IPS DF 6.9 (cell line): ENCODE results near the gene SNX18.

Source experiments
- DNase-seq: peaks from one replicate; pipeline ENCODE4 v3.0.0-alpha.2; 2013; ENCODE audit warnings: low read depth, low spot score
- H3K27ac ChIP-seq: one replicate; pipeline ENCODE4 v1.5.1; 2013; ENCODE audit warnings: low read length, control low read depth
- H3K27me3 ChIP-seq: 2 replicates; pipeline ENCODE4 v1.6.1; 2013; ENCODE audit warnings: mild to moderate bottlenecking, low read length; ENCODE audit not compliant: control insufficient read depth, insufficient read depth
- H3K36me3 ChIP-seq: 2 replicates; pipeline ENCODE4 v1.6.1; 2013; ENCODE audit warnings: low read length; ENCODE audit not compliant: control insufficient read depth, insufficient read depth
- H3K4me1 ChIP-seq: 2 replicates; pipeline ENCODE4 v1.6.1; 2013; ENCODE audit warnings: low read length; ENCODE audit not compliant: control insufficient read depth, insufficient read depth
- H3K4me3 ChIP-seq: 2 replicates; pipeline ENCODE4 v1.5.1; 2013; ENCODE audit warnings: mild to moderate bottlenecking, low read length
- H3K9me3 ChIP-seq: 2 replicates; pipeline ENCODE4 v1.6.1; 2013; ENCODE audit warnings: low read length, inconsistent platforms; ENCODE audit not compliant: control insufficient read depth, insufficient read depth
- WGBS: extraction: QIAGEN DNeasy Blood & Tissue Kit; methylation state at CpG from one replicate; pipeline ENCODE4 v1.1.7; 2013; ENCODE audit warnings: mixed read lengths, missing lambda C conversion rate; ENCODE audit not compliant: insufficient read length, insufficient coverage; 5-methylcytosine and 5-hydroxymethylcytosine counted together

SNX18 gene

GRCh38 chr5:54539001-54539400 lies 21.4 kb downstream of the SNX18 start:
- no CpG with 5 or more reads among the region's 4 CpGs for WGBS
- no peaks in the 10 kb centered on the region for H3K36me3 ChIP-seq
- H3K9me3 ChIP-seq = no peaks in the 10 kb centered on the region

GRCh38 chr5:54540286-54540685 lies 22.7 kb downstream of the SNX18 start:
- no CpG with 5 or more reads among the region's 3 CpGs for WGBS
- Histone ChIP-seq H3K4me3 (no peak overlapping the region), H3K36me3 (no peaks in the 10 kb centered on the region)

More at GRCh38 chr5:54539001-54539400, 21.4 kb downstream of the SNX18 start:
- DNase-seq = no peak
- no peaks in the 10 kb centered on the region for H3K4me1 ChIP-seq
- H3K27ac ChIP-seq = no peak overlapping the region
- no peaks in the 10 kb centered on the region for H3K27me3 ChIP-seq
- no peak overlapping the region for H3K4me3 ChIP-seq

GRCh38 chr5:54541823-54542783 lies 24.5 kb downstream of the SNX18 start:
- Histone ChIP-seq H3K36me3 (no peaks in the 10 kb centered on the region), H3K27ac (no peak overlapping the region), H3K9me3 (no peaks in the 10 kb centered on the region), H3K4me3 (no peak overlapping the region), H3K27me3 (no peaks in the 10 kb centered on the region), H3K4me1 (no peaks in the 10 kb centered on the region)
- no peak for DNase-seq
- no CpG with 5 or more reads among the region's 12 CpGs for WGBS

More at GRCh38 chr5:54540286-54540685, 22.7 kb downstream of the SNX18 start:
- DNase-seq = no peak
- Histone ChIP-seq H3K9me3 (no peaks in the 10 kb centered on the region), H3K27ac (no peak overlapping the region), H3K27me3 (no peaks in the 10 kb centered on the region), H3K4me1 (no peaks in the 10 kb centered on the region)

- Histone ChIP-seq H3K27ac (no peak overlapping the region), H3K4me1 (no peaks in the 10 kb centered on the region), H3K36me3 (no peaks in the 10 kb centered on the region), H3K4me3 (no peak overlapping the region), H3K27me3 (no peaks in the 10 kb centered on the region), H3K9me3 (no peaks in the 10 kb centered on the region)
- no CpG with 5 or more reads among the region's 4 CpGs for WGBS
- no peak for DNase-seq
Measured at GRCh38 chr5:54544044-54544443, 26.5 kb downstream of the SNX18 start.

- no peak overlapping the region for H3K27ac ChIP-seq
- H3K4me1 ChIP-seq = no peaks in the 10 kb centered on the region
- no peak overlapping the region for H3K4me3 ChIP-seq
- DNase-seq = no peak
- no peaks in the 10 kb centered on the region for H3K27me3 ChIP-seq
- no peaks in the 10 kb centered on the region for H3K36me3 ChIP-seq
- no CpG with 5 or more reads among the region's 6 CpGs for WGBS
- no peaks in the 10 kb centered on the region for H3K9me3 ChIP-seq
Measured at GRCh38 chr5:54545796-54546195, 28.2 kb downstream of the SNX18 start.

DNA sequence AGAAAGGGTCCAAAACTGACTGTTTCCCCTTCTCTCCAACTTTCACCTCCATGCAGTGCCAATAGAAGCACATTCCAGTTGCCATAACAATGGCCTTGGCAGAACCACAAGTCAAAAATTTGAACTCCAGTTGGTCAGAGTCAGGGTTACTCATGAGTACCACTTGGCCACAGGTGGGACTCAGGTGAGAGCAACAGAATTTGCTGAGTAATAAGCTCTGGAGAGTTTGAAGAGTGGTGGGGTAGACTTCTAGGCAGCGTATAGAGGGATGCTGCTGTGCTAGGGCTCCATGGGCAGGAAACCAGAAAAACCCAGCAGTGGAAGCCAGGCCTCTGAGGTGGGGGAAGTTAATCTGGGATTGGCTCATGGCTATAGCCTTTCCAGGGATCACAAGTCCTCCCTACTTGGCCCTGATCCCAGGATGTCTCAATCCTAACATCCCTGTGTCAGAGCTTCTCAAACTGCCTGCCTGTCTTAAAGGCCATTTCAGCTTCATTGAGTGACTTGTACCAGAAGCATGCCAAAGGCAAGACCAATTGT lies 30.2 kb downstream of the SNX18 start:
- no peaks in the 10 kb centered on the region for H3K27me3 ChIP-seq
- H3K4me1 ChIP-seq = no peaks in the 10 kb centered on the region
- H3K27ac ChIP-seq = no peak overlapping the region
- WGBS = no CpG with 5 or more reads among the region's 1 CpG
- no peaks in the 10 kb centered on the region for H3K9me3 ChIP-seq
- no peaks in the 10 kb centered on the region for H3K36me3 ChIP-seq
- no peak for DNase-seq
- H3K4me3 ChIP-seq = no peak overlapping the region

DNA sequence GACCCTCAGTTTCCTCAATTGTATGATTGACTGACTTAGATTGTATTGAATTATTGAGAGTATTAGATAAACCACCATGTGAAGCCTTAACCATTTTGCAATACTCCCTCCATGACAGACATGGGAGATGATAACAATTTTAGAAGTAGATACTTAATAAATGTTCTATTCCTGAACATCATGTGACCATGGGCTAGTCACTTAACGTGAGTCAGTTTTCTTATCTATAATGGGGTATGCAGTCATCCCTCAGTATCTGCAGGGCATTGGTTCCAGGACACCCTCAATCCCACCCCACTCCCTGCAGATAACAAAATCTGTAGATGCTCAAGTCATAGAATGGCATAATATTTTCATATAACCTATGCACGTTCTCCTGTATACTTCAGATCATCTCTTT lies 31.0 kb downstream of the SNX18 start:
- Histone ChIP-seq H3K36me3 (no peaks in the 10 kb centered on the region), H3K4me3 (no peak overlapping the region), H3K27me3 (no peaks in the 10 kb centered on the region), H3K27ac (no peak overlapping the region), H3K9me3 (no peaks in the 10 kb centered on the region), H3K4me1 (no peaks in the 10 kb centered on the region)
- no CpG with 5 or more reads among the region's 2 CpGs for WGBS
- DNase-seq = no peak

- Histone ChIP-seq H3K9me3 (no peaks in the 10 kb centered on the region), H3K4me3 (no peak overlapping the region), H3K27me3 (no peaks in the 10 kb centered on the region; the same call in 1 of the 2 replicates), H3K36me3 (no peaks in the 10 kb centered on the region), H3K27ac (no peak overlapping the region), H3K4me1 (no peaks in the 10 kb centered on the region)
- WGBS = no CpG with 5 or more reads among the region's 8 CpGs
- no peak for DNase-seq
Measured at GRCh38 chr5:54551292-54551691, 33.7 kb downstream of the SNX18 start.

DNA sequence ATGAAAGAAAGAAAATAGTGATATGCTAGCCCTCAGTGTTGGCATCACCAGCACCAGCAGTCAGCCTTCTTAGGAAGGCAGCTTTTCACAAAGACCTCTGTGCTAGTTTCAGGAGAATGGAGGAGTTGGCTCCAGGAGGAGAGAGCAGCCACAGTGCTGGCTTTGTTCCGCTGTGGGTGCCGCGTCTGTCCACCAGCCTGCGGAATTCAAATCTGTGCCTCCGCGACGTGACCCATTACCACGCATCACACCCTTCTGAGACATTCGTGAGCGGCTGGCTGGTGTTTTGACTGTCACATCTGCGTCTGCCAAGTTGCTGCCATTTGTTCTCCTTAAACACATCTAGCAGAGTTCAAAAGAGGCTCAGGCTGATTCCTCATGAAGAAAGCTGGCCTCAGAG lies 34.4 kb downstream of the SNX18 start:
- no peak overlapping the region for H3K4me3 ChIP-seq
- WGBS = no CpG with 5 or more reads among the region's 11 CpGs
- H3K27me3 ChIP-seq = no peaks in the 10 kb centered on the region; the same call in 1 of the 2 replicates
- DNase-seq = no peak
- H3K27ac ChIP-seq = no peak overlapping the region
- H3K36me3 ChIP-seq = no peaks in the 10 kb centered on the region
- no peaks in the 10 kb centered on the region for H3K9me3 ChIP-seq
- H3K4me1 ChIP-seq = no peaks in the 10 kb centered on the region

- no peaks in the 10 kb centered on the region; the same call in 1 of the 2 replicates for H3K27me3 ChIP-seq
- DNase-seq = no peak
- H3K9me3 ChIP-seq = no peaks in the 10 kb centered on the region
- no peaks in the 10 kb centered on the region for H3K36me3 ChIP-seq
- no CpG with 5 or more reads among the region's 7 CpGs for WGBS
- H3K4me3 ChIP-seq = no peak overlapping the region
- no peak overlapping the region for H3K27ac ChIP-seq
- H3K4me1 ChIP-seq = no peaks in the 10 kb centered on the region
Measured at GRCh38 chr5:54552446-54552845, 34.9 kb downstream of the SNX18 start.
